RWPE2 (cell line): ENCODE results near the gene LRP1B.

Source experiments
- ATAC-seq: fragments of 200-7000 bp; cut with Tn5 transposase; 3 replicates; pipeline ENCODE4 v1.9.1; 2021; ENCODE audit warnings: low read depth
- DNase-seq: peaks from one replicate; pipeline ENCODE4 v3.0.0-alpha.2; 2020; ENCODE audit warnings: low spot score
- H3K27ac ChIP-seq: fragments of 450-650 bp; 2 replicates; pipeline ENCODE4 v1.5.1; 2017; ENCODE audit warnings: mild to moderate bottlenecking; ENCODE audit not compliant: poor library complexity, severe bottlenecking
- H3K27me3 ChIP-seq: fragments of 250-450 bp; sonication (Bioruptor Pico); 2 replicates; pipeline ENCODE4 v1.5.1; 2021; ENCODE audit warnings: mild to moderate bottlenecking, moderate library complexity; ENCODE audit not compliant: insufficient read depth, poor library complexity, severe bottlenecking
- H3K36me3 ChIP-seq: fragments of 250-450 bp; sonication (Bioruptor Pico); 2 replicates; pipeline ENCODE4 v1.5.1; 2020; ENCODE audit warnings: low read depth, mild to moderate bottlenecking, moderate library complexity
- H3K4me1 ChIP-seq: fragments of 250-450 bp; sonication (Bioruptor Pico); 2 replicates; pipeline ENCODE4 v1.5.1; 2021; ENCODE audit warnings: mild to moderate bottlenecking, moderate library complexity; ENCODE audit not compliant: insufficient read depth, poor library complexity, severe bottlenecking
- H3K4me3 ChIP-seq: fragments of 250-450 bp; sonication (Bioruptor Pico); 2 replicates; pipeline ENCODE4 v1.5.1; 2021; ENCODE audit warnings: mild to moderate bottlenecking, moderate library complexity; ENCODE audit not compliant: severe bottlenecking
- H3K9me3 ChIP-seq: fragments of 250-450 bp; sonication (Bioruptor Pico); 2 replicates; pipeline ENCODE4 v1.5.1; 2021; ENCODE audit warnings: mild to moderate bottlenecking, moderate library complexity; ENCODE audit not compliant: severe bottlenecking
- TF ChIP-seq, protein P1 (sequence below): fragments of 450-650 bp; IDR thresholded peaks from one replicate; pipeline ENCODE4 v1.5.1; 2017; ENCODE audit warnings: mild to moderate bottlenecking, moderate library complexity; ENCODE audit not compliant: poor library complexity, severe bottlenecking

LRP1B gene

DNA sequence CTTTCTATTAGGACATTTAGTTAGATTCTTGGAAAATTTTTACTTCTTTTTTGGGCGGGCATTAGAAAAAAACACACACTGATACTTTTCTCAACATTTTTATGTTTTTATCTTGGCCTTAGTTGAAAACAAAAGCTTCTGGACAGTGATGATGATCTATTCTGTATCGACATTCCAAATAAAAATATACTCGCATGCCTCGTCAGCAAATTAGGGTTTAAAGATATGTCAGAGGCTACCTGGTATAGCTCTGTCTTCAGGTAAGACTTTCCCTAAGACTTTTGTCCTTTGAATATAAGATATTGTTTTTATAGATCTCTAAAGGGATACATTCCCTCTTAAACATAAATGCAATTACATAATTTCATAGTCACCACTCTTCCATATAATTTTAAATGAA is 816.8 kb downstream of the LRP1B start:
- Histone ChIP-seq H3K27ac (no peak overlapping the region), H3K9me3 (no peaks in the 10 kb centered on the region), H3K4me1 (no peaks in the 10 kb centered on the region), H3K27me3 (no peaks in the 10 kb centered on the region), H3K4me3 (no peak overlapping the region), H3K36me3 (no peaks in the 10 kb centered on the region)
- DNase-seq (no peak), ATAC-seq (no peak)
- TF ChIP-seq, protein P1, sequence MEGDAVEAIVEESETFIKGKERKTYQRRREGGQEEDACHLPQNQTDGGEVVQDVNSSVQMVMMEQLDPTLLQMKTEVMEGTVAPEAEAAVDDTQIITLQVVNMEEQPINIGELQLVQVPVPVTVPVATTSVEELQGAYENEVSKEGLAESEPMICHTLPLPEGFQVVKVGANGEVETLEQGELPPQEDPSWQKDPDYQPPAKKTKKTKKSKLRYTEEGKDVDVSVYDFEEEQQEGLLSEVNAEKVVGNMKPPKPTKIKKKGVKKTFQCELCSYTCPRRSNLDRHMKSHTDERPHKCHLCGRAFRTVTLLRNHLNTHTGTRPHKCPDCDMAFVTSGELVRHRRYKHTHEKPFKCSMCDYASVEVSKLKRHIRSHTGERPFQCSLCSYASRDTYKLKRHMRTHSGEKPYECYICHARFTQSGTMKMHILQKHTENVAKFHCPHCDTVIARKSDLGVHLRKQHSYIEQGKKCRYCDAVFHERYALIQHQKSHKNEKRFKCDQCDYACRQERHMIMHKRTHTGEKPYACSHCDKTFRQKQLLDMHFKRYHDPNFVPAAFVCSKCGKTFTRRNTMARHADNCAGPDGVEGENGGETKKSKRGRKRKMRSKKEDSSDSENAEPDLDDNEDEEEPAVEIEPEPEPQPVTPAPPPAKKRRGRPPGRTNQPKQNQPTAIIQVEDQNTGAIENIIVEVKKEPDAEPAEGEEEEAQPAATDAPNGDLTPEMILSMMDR = no peak

DNA sequence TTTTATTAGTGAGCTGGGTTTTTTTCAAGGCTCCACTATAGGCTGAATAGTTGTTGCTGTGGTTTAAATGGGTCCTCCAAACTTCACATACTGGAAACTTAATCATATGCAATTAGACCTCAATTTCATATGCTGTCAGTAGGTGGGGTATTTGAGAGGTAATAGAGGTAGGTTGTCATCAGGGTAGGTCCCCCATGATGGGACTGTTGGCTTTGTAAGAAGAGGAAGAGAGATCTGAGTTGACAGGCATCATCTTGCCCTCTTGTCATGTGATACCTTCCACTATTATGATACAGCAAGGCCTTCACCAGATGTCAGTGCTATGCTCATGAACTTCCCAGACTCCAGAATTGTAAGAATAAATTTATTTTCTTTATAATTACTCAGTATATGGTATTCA is 819.4 kb downstream of the LRP1B start:
- Histone ChIP-seq H3K27ac (no peak overlapping the region), H3K27me3 (no peaks in the 10 kb centered on the region), H3K4me1 (no peaks in the 10 kb centered on the region), H3K36me3 (no peaks in the 10 kb centered on the region), H3K9me3 (no peaks in the 10 kb centered on the region), H3K4me3 (no peak overlapping the region)
- DNase-seq (no peak), ATAC-seq (no peak)
- TF ChIP-seq, protein P1 = no peak

DNA sequence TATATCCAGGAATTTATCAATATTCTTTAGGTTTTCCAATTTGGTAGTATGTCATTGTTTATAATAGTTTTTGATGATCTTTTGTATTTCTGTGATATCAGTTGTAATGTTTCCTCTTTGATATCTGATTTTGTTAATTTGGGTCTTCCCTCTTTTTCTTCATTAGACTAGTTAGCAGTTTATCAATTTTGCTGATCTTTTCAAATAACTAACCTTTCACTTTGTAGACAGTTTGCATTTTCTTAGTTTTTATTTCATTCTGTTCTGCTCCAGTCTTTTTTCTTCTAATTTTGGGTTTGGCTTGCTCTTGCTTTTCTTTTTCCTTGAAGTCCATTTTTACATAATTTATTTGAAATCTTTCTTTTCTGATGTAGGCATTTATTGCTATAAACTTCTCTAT is 824.4 kb downstream of the LRP1B start:
- no peak for ATAC-seq

DNA sequence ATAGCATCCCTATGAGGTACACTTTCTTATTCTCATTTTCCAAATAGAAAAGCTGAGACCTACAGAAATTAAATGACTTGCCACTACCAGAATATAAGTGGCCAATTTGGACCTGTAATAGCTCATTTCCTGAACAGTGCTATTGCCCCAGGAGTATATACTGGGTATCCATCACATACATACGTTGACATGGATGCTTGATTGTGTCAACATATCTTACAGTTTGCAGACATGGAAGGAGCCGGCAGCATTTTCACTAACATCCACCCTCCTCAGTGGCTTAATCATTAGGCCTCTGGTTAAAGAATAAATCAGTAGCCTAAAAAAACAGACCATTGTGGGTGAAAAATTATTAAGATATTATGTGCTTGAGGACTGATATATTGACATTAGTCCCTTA is 829.3 kb downstream of the LRP1B start:
- TF ChIP-seq, protein P1 = no peak
- DNase-seq = no peak
- no peak overlapping the region for H3K4me3 ChIP-seq
- no peak overlapping the region for H3K27ac ChIP-seq
- no peaks in the 10 kb centered on the region for H3K4me1 ChIP-seq
- ATAC-seq = no peak
- no peaks in the 10 kb centered on the region for H3K9me3 ChIP-seq
- H3K36me3 ChIP-seq = no peaks in the 10 kb centered on the region
- H3K27me3 ChIP-seq = no peaks in the 10 kb centered on the region

More for the DNA sequence above, 824.4 kb downstream of the LRP1B start:
- no peak for DNase-seq
- H3K27ac ChIP-seq = no peak overlapping the region
- TF ChIP-seq, protein P1 = no peak
- no peaks in the 10 kb centered on the region for H3K9me3 ChIP-seq
- no peak overlapping the region for H3K4me3 ChIP-seq
- H3K27me3 ChIP-seq = no peaks in the 10 kb centered on the region
- H3K36me3 ChIP-seq = no peaks in the 10 kb centered on the region
- no peaks in the 10 kb centered on the region for H3K4me1 ChIP-seq

DNA sequence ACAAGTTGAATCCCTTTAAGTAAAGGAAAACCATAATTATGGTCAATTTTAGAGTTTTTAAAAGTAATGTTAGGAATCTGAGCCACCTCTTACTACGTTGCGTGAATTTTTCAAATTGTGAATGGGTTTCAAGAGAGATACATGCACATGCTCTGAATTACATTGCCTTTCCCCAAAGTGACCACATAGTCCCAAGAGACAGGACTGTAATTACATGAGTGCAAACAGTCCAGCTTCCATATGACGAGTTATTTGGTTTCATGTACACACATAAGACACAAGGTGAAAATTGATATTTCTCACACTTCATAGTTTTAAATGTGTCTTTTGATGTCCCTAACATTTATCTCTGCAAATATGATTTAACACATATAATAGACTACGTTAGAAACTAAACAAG is 850.8 kb downstream of the LRP1B start:
- H3K27ac ChIP-seq = no peak overlapping the region
- H3K36me3 ChIP-seq = peaks cover 3% of the 10 kb centered on the region; the same call in 1 of the 2 replicates
- no peaks in the 10 kb centered on the region for H3K9me3 ChIP-seq
- no peak for DNase-seq
- H3K4me3 ChIP-seq = no peak overlapping the region
- no peak for ATAC-seq
- H3K27me3 ChIP-seq = no peaks in the 10 kb centered on the region
- TF ChIP-seq, protein P1 = no peak
- H3K4me1 ChIP-seq = no peaks in the 10 kb centered on the region
